Hindlimb muscle (tissue), 1 donor: ENCODE data around the gene ST6GALNAC6. TPM values are rescaled to one million over a fixed set of nuclear protein-coding genes. Genes with fewer than 3 reads are reported as not detected.
"Not testable (repeated sequence)": the region's sequence is repeated elsewhere in the genome, so short reads cannot be mapped to it uniquely, and the experiment has no call there.

Experiments used
- DNase-seq: peaks from one replicate; pipeline ENCODE4 v3.0.0-alpha.2; 2013
- polyA plus RNA-seq: library from polyadenylated mRNA; unstranded; fragments of 120-200 nt; gene quantifications from one replicate; pipeline ENCODE4 v1.2.1, GENCODE V29; 2013; ENCODE audit not compliant: insufficient read length

The ST6GALNAC6 gene
- polyA plus RNA-seq, 1 donor: 70.5 TPM

- DNase-seq: no peak
Observed at GRCh38 chr9:127892831-127893230, 6.6 kb downstream of the ST6GALNAC6 start.

- no peak for DNase-seq
Observed at GRCh38 chr9:127890053-127890452, 9.3 kb downstream of the ST6GALNAC6 start.

DNA sequence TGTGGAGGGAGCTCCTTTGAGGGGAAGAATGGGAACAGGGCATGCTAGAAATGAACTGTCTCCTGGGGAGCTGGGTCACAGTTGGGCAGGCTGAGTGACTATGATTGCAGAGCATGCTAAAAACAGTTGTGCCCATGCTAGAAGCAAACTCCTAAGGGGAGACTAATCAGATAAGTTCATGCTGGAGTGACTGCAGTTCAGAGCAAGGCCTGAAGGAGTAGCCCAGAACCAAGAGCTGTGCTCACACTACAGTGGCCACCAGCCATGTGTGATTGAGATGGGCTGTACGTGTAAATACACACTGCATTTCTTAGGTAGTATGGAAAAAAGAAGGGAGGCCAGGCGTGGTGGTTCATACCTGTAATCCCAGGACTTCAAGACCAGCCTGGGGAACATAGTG, 11.6 kb downstream of the ST6GALNAC6 start:
- no peak for DNase-seq

DNA sequence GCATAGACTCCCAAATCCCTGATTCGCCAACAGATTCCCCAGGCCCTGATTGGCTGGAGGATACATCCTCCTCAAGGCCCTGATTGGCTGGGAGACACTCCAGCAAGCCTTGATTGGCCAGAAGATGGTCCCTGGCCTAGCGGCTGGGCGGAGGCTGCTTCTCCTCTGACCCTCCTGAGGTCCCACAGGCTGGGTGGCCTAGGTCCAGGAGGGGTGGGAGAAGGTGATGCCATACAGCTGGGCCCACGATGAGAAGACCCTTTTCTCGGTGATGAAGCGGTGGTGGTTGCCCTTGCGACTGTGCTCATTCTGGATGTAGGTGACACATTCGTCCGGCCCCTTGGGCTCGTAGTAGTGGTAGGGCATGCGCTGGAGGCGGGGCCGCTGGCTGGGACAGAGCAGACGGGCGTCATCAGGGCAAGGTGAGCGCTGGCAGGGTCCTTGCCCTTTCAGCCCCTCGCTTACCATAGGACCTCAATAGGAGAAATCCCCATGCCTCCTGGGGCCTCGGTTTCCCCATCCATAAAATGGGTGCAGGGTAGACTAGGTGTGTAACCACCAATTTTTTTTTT, 12.9 kb downstream of the ST6GALNAC6 start:
- DNase-seq: no peak

- DNase-seq: no peak
Observed at GRCh38 chr9:127885508-127886281, 13.7 kb downstream of the ST6GALNAC6 start.

GRCh38 chr9:127884976-127885490, 14.4 kb downstream of the ST6GALNAC6 start:
- DNase-seq: no peak

- no peak for DNase-seq
Observed at GRCh38 chr9:127884427-127884911, 14.9 kb downstream of the ST6GALNAC6 start.

GRCh38 chr9:127883959-127884358, 15.4 kb downstream of the ST6GALNAC6 start:
- no peak for DNase-seq

- DNase-seq: not testable (repeated sequence)
Observed at GRCh38 chr9:127881715-127882114, 17.7 kb downstream of the ST6GALNAC6 start.

DNA sequence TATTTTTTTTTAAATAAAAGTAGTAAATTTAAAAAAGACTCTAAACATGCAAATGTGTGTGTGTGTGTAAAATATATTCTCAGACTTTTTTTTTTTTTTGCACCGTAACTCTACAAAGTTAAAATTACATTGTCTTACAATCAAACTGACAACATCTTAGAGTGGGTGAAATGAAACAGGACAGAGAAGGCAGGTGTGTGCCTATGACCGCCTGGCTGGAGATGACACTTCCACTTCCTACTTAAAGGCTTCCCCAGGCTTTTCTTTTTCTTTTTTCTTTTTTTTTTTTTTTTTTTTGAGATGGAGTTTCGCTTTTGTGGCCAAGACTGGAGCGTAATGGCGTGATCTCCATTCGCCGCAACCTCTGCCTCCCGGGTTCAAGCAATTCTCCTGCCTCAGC, 19.3 kb downstream of the ST6GALNAC6 start:
- DNase-seq: no peak

- DNase-seq: no peak
Observed at GRCh38 chr9:127878652-127879390, 20.6 kb downstream of the ST6GALNAC6 start.

- DNase-seq: no peak
Observed at GRCh38 chr9:127878001-127878651, 21.3 kb downstream of the ST6GALNAC6 start.

DNA sequence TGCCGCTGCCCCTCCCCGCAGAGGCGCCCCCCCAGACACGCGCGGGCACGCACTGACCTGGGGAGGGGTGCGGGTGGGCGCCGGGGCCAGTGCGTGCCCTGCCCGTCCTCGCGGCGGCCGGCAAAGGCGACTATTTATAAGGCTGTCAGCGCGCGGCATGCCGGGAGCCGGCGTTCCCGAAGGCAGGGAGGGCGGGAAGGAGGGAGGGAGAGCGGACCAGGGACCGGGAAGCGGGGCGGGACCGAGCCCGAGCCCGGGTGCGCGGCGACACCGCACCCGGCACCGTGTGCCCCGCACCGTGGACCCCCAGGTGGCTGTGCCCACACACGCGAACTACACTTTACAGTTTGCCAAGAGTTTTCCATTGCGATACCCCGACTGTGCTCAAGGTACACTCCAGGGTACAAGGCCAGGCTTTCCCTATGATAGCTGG, 21.8 kb downstream of the ST6GALNAC6 start, which contains the start of gene AK1:
TSS of gene AK1 (minus strand) at position 110 of the 433 bp plus-strand sequence. CDS start 3,058 bp downstream, outside the sequence.
- DNase-seq: peak; percentile 66

DNA sequence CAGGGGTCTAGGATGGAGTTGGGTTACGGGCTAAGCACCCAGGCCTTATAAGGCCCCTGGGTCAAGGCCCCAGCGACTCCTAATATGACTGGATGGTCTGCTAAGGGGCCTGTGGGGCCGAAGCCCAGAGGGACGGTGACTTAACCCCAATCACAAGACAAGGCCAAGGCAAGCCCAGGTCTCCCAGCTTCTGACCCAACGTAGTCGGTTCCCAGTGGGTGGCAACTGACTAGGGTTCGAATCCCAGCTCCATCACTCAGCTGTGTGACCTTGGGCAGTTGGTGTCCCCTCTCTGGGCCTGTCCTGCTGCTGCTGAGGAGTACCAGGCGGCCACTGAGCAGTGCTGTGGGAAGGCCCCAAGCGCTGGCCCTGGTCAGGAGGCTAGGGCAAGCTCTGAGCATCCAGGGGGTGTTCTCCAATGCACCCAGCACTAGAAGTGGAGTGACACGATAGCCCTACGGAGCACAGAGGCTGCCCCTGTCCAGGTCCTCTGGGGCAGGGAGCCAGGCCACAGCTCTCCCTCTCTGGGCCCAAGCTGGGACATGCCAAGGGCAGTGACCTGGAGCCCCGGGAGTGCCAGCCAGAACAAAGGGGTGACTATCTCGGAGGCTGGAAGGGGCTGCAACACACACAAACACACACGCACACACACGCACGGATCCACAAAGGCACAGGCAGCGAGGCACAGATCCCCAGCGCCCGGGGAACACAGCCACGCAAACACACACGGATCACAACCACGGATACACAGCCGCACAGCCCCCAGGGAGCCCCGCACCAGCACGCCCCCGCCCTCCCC, 22.4 kb downstream of the ST6GALNAC6 start:
- DNase-seq: no peak

- DNase-seq: peak; percentile 34
Observed at GRCh38 chr9:127876026-127876763, 23.2 kb downstream of the ST6GALNAC6 start.

- no peak for DNase-seq
Observed at GRCh38 chr9:127875306-127875966, 24.0 kb downstream of the ST6GALNAC6 start.

GRCh38 chr9:127874301-127875221, 24.8 kb downstream of the ST6GALNAC6 start:
- no peak for DNase-seq

DNA sequence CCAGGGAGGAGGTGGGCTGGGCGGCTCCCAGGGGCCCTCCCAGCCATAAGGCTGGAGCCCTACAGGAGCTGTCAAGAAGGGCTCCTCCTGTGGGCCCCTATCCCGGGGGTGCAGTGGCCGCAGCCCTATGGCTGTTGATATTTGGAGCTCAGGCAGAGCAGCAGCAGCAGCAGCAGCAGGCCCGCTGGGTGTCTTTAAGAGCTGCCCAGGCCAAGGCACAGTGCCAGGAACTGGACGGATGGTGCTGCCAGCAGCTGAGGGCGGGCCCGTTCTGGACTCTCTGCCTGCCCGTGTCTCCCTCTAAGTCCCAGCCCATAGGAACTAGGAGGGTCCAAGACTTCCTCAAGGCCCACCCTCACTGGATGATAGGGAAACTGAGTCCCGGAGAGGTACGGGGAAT, 25.5 kb downstream of the ST6GALNAC6 start:
- DNase-seq: peak; percentile 54

DNA sequence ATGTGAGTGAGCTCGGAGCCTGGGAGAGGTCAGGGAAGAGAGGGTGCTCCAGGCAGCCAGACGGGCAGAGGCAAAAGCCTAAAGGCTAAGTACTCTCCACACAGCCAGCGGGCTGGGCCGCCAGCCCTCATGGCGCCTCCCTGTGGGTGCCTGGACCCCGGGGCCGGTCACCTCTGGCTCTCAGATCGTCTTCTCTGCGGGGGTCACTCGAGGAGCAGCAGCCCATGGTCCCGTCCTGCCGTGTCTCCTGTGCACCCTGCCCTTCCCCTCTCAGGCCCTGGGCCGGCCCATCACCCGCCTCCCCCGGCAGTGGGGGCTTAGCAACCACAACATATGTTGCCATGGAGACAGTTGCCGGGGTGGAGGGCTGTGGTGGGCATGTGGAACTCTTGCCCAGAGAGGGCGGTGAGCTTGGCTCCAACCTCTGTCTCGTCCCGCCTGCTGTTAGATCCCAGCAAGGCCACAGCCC, 26.1 kb downstream of the ST6GALNAC6 start:
- no peak for DNase-seq
